IPS-18c (cell line): Measurements from ENCODE around the gene ZNF629.

Source experiments
- H3K4me3 ChIP-seq: 2 replicates; pipeline ENCODE4 v1.7.0; 2013; ENCODE audit warnings: low read depth, mild to moderate bottlenecking, low read length, moderate library complexity; ENCODE audit not compliant: insufficient read depth
- H3K9me3 ChIP-seq: one replicate; pipeline ENCODE4 v1.6.1; 2013; ENCODE audit warnings: mild to moderate bottlenecking, low read length, moderate library complexity; ENCODE audit not compliant: control insufficient read depth, insufficient read depth

Gene ZNF629

DNA sequence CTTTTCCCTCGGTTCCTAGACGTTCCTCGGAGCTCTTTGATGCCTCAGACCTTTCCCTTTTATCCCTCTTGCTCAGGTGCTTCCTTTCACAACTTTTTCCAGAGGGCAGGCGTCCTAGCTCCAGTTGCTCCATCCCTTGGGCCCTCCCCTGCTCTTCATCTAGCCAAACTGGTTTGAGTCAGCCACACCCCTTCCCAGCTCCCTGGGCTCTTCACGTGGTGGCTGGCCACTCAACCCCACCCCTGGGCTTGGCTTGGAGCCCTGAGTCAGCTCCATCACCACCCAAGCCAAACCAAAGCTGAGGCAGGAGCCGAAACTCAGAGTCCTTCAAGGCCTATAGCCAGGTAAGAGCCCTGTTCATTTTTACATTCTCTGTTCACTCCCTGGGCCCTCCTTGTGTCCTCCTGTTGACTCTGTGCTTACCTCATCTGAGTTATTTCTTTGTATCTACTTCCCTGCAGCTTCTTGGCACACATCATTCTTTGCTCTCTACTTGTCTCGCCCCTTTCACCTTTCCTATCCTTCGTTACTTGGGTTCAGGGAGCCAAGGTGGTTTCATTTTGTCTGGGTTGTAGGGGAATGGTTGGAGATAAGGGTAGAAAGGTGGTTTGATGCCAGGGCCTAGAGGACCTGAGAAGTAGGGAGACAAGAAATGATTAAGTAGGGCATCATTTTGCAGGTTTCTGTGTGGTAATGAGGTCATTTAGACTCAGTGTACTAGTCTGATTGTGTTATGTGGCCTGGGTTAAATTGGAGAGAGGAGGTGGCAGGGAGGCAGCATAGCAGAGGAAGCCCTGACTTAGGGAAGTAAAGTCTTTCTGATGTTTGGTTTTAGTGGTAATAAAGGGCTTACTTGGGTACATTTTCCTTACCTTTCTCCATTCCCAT is 46.4 kb downstream of the ZNF629 start:
- H3K4me3 ChIP-seq, result peak overlapping the region; percentile 20; the same call in 1 of the 2 replicates

DNA sequence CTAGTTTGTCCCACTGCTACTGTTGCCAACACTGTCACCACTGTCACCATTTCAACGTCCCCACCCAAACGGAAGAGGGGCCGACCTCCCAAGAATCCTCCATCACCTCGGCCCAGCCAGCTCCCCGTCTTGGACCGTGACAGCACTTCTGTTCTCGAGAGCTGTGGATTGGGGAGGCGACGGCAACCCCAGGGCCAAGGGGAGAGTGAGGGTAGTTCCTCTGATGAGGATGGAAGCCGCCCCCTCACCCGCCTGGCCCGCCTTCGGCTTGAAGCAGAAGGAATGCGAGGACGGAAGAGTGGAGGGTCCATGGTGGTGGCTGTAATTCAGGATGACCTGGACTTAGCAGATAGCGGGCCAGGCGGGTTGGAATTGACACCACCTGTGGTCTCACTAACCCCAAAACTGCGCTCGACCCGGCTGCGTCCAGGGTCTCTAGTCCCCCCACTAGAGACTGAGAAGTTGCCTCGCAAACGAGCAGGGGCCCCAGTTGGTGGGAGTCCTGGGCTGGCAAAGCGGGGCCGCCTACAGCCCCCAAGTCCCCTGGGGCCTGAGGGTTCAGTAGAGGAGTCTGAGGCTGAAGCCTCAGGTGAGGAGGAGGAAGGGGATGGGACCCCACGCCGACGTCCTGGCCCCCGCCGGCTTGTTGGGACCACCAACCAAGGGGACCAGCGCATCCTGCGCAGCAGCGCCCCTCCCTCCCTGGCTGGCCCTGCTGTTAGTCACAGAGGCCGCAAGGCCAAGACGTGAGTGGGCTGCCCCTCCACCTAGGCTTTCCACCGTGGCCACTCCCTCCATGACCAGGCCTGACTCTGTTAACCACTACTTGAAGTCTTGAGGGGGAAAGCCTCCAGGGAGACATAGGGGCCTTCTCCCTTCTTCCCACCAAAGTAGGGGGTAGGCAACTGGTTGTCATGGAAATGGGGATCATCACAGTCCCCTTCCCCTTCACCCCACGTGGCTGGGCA is 47.7 kb downstream of the ZNF629 start:
- Histone ChIP-seq H3K9me3 (no peaks in the 10 kb centered on the region), H3K4me3 (no peak overlapping the region)

More for the DNA sequence above, 46.4 kb downstream of the ZNF629 start:
- no peaks in the 10 kb centered on the region for H3K9me3 ChIP-seq

DNA sequence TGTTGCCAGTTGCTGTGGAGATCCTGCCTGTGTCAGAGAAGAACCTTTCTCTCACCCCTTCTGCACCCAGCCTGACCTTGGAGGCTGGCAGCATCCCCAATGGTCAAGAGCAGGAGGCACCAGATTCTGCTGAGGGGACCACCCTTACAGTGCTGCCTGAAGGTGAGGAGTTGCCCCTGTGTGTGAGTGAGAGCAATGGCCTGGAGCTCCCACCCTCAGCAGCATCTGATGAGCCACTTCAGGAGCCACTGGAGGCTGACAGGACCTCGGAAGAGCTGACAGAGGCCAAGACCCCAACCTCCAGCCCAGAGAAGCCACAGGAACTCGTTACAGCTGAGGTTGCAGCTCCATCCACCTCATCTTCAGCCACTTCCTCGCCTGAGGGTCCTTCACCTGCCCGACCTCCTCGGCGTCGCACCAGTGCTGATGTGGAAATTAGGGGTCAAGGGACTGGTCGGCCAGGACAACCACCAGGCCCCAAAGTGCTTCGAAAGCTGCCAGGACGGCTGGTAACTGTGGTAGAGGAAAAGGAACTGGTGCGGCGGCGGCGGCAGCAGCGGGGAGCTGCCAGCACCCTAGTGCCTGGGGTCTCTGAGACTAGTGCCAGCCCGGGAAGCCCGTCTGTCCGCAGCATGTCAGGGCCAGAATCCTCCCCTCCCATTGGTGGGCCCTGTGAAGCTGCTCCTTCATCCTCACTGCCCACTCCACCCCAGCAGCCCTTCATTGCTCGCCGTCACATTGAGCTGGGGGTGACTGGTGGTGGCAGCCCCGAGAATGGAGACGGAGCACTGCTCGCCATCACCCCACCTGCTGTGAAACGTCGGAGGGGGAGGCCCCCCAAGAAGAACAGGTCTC is 49.0 kb downstream of the ZNF629 start:
- Histone ChIP-seq H3K4me3 (no peak overlapping the region), H3K9me3 (no peaks in the 10 kb centered on the region)

DNA sequence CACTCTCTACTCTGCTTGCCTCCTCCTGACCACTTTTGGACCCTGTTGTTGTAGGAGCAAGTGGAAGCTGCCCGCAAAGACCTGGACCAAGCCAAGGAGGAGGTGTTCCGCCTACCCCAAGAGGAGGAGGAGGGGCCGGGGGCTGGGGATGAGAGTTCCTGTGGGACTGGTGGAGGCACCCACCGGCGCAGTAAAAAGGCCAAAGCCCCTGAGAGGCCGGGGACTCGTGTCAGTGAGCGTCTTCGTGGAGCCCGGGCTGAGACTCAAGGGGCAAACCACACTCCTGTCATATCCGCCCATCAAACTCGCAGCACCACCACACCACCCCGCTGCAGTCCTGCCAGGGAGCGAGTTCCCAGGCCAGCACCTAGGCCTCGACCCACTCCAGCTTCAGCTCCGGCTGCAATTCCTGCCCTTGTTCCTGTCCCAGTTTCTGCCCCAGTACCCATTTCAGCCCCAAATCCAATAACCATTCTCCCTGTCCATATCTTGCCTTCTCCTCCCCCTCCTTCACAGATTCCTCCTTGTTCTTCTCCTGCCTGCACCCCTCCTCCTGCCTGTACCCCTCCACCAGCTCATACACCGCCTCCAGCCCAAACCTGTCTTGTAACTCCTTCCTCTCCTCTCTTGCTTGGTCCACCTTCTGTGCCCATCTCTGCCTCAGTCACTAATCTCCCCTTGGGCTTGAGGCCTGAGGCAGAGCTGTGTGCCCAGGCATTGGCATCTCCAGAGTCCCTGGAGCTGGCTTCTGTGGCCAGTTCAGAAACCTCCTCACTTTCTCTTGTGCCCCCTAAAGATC is 49.8 kb downstream of the ZNF629 start:
- Histone ChIP-seq H3K4me3 (no peak overlapping the region), H3K9me3 (no peaks in the 10 kb centered on the region)

DNA sequence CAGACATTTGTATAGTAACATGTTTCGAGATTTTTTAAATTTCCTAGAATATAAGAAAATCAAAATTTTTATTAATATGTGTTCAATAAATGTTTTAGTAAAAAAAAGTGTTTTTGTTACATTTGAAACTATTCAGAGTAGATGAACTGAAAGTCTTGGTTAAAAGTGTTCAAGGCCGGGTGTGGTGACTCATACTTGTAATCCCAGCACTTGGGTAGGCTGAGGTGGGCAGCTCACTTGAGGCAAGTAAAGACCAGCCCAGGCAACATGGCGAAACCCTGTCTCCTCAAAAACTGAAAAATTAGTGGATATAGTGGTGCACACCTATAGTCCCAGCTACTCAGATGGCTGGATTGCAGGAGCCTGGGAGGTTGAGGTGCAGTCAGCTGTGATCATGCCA is 55.6 kb downstream of the ZNF629 start:
- H3K9me3 ChIP-seq, result no peaks in the 10 kb centered on the region

DNA sequence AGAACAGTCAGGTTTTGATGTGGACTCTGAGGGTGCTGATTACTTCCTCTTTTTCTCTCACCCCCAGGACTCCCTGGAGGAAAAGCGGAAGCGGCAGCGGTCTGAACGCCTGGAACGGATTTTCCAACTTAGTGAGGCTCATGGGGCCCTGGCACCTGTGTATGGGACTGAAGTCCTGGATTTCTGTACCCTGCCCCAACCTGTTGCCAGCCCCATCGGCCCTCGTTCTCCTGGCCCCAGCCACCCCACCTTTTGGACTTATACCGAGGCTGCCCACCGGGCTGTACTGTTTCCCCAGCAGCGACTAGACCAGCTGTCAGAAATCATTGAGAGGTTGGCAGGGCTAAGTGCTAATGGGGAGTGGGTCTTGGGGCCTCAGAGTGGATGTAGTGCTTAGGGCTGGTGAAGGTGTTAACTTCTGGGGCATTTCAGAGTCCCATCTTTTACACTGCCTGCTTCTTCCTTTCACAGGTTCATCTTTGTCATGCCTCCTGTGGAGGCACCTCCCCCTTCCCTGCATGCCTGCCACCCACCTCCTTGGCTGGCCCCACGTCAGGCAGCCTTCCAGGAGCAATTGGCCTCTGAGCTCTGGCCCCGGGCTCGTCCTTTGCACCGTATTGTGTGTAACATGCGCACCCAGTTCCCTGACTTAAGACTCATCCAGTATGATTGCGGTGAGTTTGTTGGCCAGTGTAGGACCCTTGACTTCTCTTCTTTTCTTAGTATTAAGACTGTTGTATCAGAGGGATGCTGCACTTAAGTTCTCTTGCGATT is 57.9 kb downstream of the ZNF629 start:
- no peak overlapping the region for H3K4me3 ChIP-seq
- no peaks in the 10 kb centered on the region for H3K9me3 ChIP-seq

More for the DNA sequence above, 55.6 kb downstream of the ZNF629 start:
- H3K4me3 ChIP-seq, result no peak overlapping the region
